HFFc6 (cell line): ENCODE measurements around the gene SLC25A29. TPM values are rescaled to one million over a fixed set of nuclear protein-coding genes. Genes with fewer than 3 reads are reported as not detected.

Source experiments
- DNase-seq: peaks from one replicate; pipeline ENCODE4 v3.0.0-alpha.2; 2018
- H3K27ac Mint-ChIP-seq: 2 replicates; pipeline ENCODE4 v1.8.0; 2020; ENCODE audit warnings: mild to moderate bottlenecking, mixed read lengths
- H3K27me3 Mint-ChIP-seq: 2 replicates; pipeline ENCODE4 v1.8.0; 2021; ENCODE audit warnings: mild to moderate bottlenecking, moderate library complexity, mixed read lengths; ENCODE audit not compliant: insufficient read depth
- H3K36me3 Mint-ChIP-seq: 2 replicates; pipeline ENCODE4 v1.8.0; 2021; ENCODE audit warnings: low read depth, mixed read lengths
- H3K4me1 Mint-ChIP-seq: 2 replicates; pipeline ENCODE4 v1.8.0; 2020; ENCODE audit warnings: low read depth, mixed read lengths
- H3K4me3 Mint-ChIP-seq: 2 replicates; pipeline ENCODE4 v1.8.0; 2020; ENCODE audit warnings: mild to moderate bottlenecking, moderate library complexity, mixed read lengths
- H3K9me3 Mint-ChIP-seq: 2 replicates; pipeline ENCODE4 v1.8.0; 2020; ENCODE audit warnings: mild to moderate bottlenecking, mixed read lengths
- total RNA-seq, 6 experiments: library from RNA; stranded (reverse); fragmentation: NEBNext Ultra II Directional; extraction: Animal tissue kit (Norgen Biotek cat#: 25700); gene quantifications; 2 replicates in 1 of 6; 3 replicates in 5 of 6; pipeline ENCODE4 v1.2.3, GENCODE V29; 2021
- TF ChIP-seq, protein P1 (sequence below): fragments of 200-600 bp; sonication (generic); IDR thresholded peaks from 2 replicates; pipeline ENCODE4 v1.5.0; 2021; ENCODE audit warnings: antibody characterized with exemption, mild to moderate bottlenecking

The SLC25A29 gene
- total RNA-seq, 6 experiments from 2014 or later: 6.5 to 8.6 (median 7.7) TPM

DNA sequence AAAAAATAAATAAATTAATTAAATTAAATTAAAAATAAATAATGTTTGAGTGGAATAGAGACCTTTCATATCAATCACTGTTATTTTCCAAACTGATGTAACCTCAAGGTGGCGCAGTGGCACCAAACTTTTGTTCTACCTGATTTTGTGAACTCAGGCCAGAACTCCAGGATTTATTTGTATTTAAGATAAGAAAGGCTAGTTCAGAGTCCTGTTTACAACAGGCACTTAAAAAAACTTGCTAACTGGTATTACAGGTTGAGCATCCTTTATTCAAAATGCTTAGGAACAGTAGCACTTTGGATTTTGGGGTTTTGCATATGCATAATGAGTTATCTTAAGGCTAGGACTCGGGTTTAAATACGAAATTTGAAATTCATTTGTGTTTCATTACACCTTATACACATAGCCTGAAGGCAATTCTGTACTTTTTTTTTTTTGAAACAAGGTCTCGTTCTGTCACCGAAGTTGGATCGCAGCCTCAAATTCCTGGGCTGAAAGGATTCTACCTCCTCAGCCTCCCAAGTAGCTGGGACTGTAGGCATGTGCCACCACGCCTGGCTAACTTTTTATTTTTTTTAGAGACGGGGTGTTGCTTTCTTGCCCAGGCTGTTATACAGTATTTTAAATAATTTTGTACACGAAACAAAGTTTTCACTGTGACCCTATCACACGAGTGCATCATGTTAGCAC, 34.9 kb downstream of the SLC25A29 start:
- TF ChIP-seq, protein P1, sequence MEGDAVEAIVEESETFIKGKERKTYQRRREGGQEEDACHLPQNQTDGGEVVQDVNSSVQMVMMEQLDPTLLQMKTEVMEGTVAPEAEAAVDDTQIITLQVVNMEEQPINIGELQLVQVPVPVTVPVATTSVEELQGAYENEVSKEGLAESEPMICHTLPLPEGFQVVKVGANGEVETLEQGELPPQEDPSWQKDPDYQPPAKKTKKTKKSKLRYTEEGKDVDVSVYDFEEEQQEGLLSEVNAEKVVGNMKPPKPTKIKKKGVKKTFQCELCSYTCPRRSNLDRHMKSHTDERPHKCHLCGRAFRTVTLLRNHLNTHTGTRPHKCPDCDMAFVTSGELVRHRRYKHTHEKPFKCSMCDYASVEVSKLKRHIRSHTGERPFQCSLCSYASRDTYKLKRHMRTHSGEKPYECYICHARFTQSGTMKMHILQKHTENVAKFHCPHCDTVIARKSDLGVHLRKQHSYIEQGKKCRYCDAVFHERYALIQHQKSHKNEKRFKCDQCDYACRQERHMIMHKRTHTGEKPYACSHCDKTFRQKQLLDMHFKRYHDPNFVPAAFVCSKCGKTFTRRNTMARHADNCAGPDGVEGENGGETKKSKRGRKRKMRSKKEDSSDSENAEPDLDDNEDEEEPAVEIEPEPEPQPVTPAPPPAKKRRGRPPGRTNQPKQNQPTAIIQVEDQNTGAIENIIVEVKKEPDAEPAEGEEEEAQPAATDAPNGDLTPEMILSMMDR: peak; percentile 66
- DNase-seq: no peak
- Mint-ChIP-seq H3K9me3 (no peaks in the 10 kb centered on the region), H3K4me3 (no peak overlapping the region), H3K27me3 (no peaks in the 10 kb centered on the region), H3K36me3 (peaks cover 9% of the 10 kb centered on the region; the same call in 1 of the 2 replicates), H3K4me1 (no peaks in the 10 kb centered on the region; the same call in 1 of the 2 replicates), H3K27ac (no peak overlapping the region)

DNA sequence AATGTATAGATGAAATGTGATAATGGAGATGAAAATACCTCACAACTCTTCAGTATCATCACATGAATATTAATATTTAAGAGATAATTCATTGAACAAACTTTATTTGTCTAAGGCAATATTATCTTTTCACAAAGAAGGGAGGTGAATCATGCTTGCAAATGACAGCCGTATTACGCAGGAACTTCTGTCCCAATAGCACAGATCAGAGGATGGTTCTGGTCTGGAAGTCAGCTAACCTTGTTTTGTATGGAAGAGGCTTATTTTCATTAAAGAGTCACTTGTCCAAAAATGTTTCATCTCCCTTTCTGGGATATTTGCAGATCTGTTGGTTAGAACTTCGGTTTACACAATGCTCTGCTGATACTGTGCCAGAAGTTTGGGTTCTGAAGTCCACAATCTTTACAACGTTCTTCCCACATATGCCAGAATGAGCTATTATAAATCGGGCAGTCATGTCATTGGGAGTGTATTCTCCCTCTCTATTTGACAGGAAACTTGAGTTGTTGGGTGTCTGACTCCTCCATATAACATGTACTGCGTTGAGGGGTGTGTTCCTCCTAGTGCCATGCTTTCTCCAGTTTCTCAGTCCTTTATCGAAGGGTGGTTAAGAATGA, 37.5 kb downstream of the SLC25A29 start:
- Mint-ChIP-seq H3K4me3 (no peak overlapping the region), H3K27me3 (no peaks in the 10 kb centered on the region), H3K27ac (no peak overlapping the region), H3K36me3 (peaks cover 20% of the 10 kb centered on the region; the same call in 1 of the 2 replicates), H3K4me1 (peaks cover 7% of the 10 kb centered on the region), H3K9me3 (no peaks in the 10 kb centered on the region)
- TF ChIP-seq, protein P1: no peak
- DNase-seq: no peak

DNA sequence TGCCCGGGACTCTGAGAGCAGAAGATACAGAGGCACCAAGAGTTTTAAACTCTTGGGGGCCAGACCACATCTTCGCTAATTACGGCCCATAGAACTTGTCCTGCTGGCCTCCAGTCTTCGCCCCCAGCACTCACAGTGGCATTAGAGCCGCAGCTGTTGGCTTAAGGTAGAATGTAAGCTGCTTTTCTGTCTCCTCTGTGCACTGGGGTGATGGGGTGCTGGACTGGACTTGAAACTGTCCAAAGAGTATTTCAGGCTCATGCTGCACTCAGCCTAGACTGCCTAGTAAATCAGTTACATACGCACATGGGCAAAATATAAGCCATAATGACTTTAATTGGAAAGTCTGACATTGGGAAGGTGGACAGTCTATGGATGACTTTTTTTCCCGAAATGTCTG, 38.3 kb downstream of the SLC25A29 start:
- H3K36me3 Mint-ChIP-seq: peaks cover 25% of the 10 kb centered on the region; the same call in 1 of the 2 replicates
- no peak overlapping the region for H3K4me3 Mint-ChIP-seq
- peaks cover 13% of the 10 kb centered on the region for H3K4me1 Mint-ChIP-seq
- H3K9me3 Mint-ChIP-seq: no peaks in the 10 kb centered on the region
- DNase-seq: no peak
- no peak overlapping the region for H3K27ac Mint-ChIP-seq
- no peaks in the 10 kb centered on the region for H3K27me3 Mint-ChIP-seq
- TF ChIP-seq, protein P1: no peak

DNA sequence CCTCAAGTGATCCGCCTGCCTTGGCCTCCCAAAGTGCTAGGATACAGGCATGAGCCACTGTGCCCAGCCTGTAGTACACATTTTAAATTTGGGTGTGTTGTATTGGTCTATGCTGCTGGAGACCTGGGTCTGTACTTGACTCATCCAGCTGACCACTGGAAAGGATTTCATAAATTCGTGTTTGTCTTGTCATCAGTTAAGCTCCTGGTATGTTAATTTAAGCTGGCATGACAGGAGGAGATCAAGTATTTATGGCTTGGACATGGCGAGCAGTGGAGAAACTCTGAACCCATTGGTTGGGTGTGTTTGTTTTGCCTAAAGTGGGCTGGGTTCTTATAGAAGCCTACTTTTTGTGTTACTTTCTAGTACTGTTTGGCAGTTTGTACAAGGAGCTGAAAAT, 43.1 kb downstream of the SLC25A29 start:
- Mint-ChIP-seq H3K4me1 (peaks cover 31% of the 10 kb centered on the region), H3K36me3 (peaks cover 31% of the 10 kb centered on the region; the same call in 1 of the 2 replicates), H3K4me3 (no peak overlapping the region), H3K9me3 (no peaks in the 10 kb centered on the region), H3K27me3 (no peaks in the 10 kb centered on the region), H3K27ac (peak overlapping the region; percentile 42)
- TF ChIP-seq, protein P1: no peak
- DNase-seq: peak; percentile 22

DNA sequence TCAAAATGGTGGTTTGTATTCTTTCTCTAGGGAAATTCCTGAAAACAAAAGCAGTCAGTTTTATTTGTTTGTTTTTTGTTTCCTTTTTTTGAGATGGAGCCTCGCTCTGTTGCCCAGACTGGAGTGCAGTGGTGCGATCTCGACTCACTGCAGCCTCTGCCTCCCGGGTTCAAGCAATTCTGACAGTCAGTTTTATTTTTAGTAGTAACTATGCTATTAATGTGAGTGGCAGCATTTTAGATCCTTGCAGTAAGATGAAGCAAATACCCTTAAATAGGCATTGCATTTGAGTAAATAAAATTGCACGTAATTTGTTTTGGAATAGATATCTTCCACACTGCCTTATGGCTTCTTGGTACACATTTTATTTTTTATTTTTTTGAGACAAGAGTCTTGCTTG, 43.7 kb downstream of the SLC25A29 start:
- Mint-ChIP-seq H3K4me1 (peaks cover 31% of the 10 kb centered on the region), H3K27me3 (no peaks in the 10 kb centered on the region), H3K27ac (no peak overlapping the region), H3K4me3 (no peak overlapping the region), H3K9me3 (no peaks in the 10 kb centered on the region), H3K36me3 (peaks cover 27% of the 10 kb centered on the region; the same call in 1 of the 2 replicates)
- DNase-seq: no peak
- TF ChIP-seq, protein P1: no peak
